GM21717 (cell line): Measurements from ENCODE around the gene CFAP210.
"Not testable (repeated sequence)": the region's sequence is repeated elsewhere in the genome, so short reads cannot be mapped to it uniquely, and the experiment has no call there.

Source experiments
- ATAC-seq: cut with Tn5 transposase; IDR thresholded peaks from one replicate; pipeline ENCODE4 v1.9.1; 2021; ENCODE audit warnings: mild to moderate bottlenecking, moderate library complexity; ENCODE audit not compliant: unreplicated experiment

CFAP210 gene

DNA sequence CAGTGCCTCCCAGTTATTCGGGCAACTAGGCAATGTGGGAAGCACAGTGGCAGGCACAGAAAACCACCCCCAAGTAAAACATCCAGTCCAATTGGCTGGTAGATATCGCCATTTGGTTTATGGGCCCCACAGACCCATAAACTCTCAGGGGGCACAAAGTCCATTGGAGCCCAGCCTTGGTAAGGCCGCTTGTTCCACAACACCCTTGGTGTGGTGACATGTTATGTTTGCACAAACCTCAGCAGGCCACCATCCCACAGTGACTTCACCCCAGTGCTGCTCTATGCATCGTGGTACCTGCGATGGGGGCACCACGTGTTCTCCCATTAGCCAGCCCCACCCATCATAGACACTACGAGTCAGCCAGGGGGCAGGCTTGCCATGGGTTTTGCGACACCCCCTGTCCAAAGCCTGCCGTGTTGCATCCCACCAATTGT lies 18.6 kb upstream of the CFAP210 start:
- no peak for ATAC-seq

DNA sequence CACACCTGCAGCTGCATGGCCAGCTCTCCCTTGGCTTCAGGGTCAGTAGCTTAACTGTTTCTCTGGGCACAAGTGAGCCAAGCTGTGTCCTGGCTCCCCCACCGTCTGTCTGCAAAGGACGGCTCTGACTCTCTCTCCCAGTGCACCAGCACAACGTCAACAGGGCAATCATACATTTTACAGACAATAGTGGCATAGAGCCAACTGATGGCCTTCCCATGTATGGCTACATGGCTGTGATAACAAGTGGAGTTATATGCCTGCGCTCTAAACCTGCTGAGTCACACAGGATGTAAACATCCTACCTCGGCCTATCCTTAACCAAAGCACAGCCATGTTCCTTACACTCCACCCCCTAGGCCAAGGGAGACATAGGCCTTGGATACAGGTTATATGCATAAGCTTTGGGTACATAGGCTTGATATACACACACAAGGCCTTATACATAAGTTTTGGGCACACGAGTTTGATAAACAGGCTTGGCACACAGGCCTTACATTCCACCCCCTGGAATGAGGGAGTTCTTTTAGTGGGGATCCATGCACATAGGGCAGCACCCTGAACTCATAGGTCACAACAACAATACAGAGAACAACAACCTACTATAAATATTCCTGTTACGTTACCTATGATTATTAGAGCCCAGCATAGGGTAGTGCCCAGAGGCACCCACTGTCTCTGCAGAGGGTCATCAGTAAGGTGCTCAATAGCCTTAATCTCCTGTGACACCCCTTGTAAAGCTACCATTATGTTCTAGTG lies 17.7 kb upstream of the CFAP210 start:
- ATAC-seq = no peak

DNA sequence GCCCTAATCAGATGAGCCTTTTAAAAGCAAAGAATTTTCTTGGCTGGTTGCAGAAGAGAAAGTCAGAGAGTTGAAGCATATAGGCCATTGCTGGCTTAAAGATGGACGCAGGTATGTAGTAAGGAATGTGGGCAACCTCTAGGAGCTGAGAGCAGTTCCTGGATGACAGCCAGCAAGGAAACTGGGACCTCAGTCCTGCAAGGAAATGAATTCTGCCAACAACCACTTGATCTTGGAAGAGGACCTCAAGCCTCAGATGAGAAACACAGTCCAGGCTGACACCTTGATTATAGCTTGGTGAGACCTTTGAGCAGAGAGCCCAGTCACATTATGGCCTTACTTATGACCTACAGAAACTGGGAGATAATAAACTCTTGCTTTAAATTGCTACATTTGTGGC lies 15.8 kb upstream of the CFAP210 start:
- ATAC-seq = no peak

DNA sequence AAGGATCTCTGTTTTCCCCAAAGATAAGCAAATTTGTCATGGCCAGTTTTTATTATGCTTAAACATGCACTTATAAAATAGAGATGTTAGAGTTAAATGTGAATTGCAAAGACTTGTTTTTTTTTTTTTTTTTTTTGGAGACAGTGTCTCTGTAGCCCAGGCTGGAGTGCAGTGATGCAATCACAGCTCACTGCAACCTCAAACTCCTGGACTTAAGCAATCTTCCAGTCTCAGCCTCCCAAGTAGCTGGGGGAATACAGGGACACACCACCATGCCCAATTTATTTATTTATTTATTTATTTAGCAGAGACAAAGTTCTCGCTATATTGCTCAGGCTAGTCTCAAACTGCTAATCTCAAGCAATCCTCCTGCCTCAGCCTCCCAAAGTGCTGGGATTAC lies 15.1 kb upstream of the CFAP210 start:
- no peak for ATAC-seq

DNA sequence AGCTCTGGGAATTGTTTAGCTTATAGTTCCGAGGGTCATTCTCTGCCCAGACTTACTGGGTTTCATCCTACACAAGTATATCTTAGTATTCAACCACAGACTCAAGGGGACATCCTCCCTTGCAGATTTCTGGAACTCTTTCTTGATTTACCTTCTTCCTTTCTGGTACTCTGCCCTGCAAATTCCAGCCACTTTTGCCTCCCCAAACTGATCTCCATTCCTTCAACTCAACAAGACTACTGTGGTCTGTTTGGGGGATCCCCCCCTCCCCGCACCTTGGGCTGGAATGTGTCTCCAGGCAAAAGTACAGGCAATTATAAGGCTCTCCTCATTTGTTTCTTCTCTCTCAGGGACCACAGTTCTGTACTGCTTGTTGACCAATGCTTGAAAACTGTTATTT lies 13.4 kb upstream of the CFAP210 start:
- ATAC-seq = no peak

DNA sequence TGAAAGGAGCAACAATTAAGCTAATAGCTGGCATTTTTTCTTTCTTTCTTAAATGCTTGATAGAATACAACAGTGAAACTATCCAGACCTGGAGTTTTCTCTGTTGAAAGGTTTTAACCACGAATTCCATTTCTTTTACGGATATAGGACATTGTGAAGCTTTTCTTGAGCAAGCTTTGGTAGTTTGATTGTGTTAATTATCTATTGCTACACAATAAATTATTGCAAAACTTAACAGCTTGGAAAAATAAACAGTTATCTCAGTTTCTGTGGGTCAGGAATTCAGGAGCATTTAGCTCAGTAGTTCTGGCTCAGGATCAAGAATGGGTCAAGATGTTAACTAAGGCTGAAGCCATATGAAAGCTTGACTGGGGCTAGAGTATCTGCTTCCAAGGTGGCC lies 11.7 kb upstream of the CFAP210 start:
- no peak for ATAC-seq

DNA sequence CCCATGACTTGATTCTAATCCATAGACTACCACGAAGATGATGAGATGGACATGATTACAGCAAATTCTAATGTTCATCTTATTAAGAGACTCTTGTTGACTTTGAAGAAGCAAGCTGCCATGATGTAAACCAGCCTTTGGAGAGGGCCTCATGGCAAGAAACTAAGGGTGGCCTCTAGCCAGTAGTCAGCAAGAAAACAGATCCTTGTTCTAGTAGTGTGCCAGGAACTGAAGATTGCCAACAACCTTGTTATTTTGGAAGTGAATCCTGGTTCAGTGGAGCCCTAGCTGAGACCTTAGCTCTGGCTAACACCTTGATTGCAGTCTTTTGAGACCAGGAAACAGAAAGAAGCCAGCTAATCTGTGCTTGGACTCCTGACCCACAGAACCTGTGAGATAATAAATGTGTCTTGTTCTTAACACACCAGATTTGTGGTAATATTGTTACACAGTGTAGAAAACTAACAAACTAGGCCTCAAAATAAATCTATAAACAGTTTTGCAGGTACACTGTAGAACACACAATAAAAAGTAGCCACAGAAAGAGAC lies 10.0 kb upstream of the CFAP210 start:
- ATAC-seq = no peak

DNA sequence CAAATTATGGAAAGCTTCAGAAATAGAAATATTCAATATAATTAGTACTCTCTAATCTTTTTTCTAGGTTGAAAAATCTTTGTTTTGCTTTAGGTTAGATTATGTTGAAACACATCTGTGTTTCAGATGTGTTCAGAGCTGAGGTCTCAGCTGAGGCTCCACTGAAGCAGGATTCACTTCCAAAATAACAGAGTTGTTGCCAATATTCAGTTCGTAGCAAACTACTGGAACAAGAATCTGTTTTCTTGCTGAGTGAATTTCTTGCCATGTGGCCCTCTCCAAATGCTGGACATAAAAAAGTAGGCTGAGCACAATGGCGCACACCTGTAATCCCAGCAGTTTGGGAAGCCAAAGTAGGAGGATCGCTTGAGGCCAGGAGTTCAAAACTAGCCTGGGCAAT lies 8.8 kb upstream of the CFAP210 start:
- no peak for ATAC-seq

DNA sequence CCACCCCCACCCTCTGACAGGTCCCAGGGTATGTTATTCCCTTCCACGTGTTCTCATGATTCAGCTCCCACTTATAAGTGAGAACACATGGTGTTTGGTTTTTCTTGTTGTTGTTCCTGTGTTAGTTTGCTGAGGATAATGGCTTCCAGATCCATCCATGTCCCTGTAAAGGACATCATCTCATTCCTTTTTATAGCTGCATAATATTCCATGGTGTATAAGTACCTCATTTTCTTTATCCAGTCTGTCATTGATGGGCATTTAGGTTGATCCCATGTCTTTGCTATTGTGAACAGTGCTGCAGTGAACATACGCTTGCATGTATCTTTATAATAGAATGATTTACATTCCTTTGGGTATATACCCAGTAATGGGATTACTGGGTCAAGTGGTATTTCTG lies 5.0 kb upstream of the CFAP210 start:
- not testable (repeated sequence) for ATAC-seq

DNA sequence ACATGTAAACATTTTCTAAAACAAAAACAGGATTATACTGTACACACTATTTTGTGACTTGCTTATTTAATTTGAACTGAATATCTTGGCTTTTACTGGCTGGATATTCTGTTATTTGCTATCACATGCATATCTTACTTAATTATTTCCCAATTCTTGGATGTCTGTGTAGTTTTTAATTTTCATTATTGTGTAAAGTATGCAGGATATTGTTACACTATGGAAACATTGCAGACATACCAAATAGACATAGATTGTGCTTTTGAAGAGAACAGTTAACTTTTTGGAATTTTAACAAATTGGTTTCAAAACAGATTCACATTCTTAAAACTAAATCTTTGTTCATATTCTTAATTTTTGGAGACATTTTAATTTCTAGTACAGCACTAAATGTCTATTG lies 2.2 kb upstream of the CFAP210 start:
- no peak for ATAC-seq

DNA sequence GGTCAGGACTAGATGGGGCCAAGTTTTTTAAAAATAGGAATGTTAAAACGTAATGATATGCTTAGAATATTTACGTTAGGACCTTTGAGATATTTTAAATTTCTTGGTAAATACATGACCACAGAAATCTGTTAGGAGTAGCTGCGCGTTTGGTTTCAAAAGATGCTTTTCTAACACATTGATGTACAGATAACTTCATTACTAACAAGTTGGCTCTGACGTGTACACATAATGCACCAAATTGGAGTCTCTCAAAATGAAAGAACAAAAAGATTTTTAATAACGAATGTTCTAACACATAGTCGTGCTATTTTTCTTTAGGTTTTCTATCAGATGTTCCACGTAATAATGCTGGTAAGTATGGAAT lies 672 bp upstream of the CFAP210 start:
- ATAC-seq = no peak

DNA sequence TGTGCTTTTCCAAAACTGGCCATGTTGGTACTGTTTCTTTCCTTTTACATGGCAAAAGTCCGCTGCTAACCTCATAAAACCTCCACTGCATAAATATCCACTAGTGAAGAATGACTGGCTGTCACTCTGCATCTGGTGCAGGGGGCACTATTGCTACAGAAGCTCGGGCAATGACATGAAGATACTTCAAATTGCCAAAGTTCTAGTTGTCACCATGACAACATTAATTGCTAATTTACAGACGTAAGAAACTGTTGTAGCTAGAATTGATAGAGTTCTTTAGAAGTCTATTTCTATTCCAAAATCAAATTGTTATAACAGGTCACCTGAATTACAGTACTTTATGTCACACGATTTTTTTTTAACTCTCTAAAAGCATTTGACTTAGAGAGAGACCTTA lies 845 bp downstream of the CFAP210 start:
- no peak for ATAC-seq

DNA sequence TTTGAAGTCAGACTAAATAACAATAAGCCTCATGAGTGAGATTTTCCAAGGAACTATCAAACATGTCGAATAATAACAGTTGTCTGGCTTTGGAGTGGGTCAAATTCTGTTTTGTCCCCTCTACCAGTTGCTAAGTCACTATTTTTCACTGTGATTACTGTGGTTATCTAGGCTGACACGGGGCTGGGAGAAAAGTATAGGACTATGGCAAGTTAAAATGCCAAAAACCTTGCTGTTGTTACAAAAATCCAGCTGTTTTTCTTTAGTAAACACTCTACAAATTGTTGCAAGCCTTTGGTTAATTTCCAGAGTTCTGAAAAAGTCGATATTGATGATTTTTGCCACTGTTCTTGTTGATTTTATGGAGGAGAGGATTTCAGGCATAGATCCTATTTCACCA lies 1.5 kb downstream of the CFAP210 start:
- ATAC-seq = no peak

DNA sequence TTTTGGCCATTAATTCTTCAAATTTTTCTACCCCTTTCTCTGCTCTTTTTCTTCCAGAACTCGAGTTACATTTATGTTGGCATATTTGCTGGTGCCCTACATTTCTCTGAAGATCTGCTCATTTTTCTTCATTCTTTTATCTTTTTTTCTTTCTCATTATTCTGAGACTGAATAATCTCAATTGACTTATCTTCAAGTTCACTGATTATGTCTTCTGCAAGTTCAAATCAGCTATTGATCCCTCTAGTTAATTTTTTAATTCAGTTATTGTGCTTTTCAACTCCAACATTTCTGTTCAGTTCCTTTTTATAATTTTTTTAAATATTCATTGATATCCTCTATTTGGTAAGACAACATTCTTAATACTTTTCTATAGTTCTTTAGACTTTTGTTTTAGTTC lies 3.2 kb downstream of the CFAP210 start:
- no peak for ATAC-seq

DNA sequence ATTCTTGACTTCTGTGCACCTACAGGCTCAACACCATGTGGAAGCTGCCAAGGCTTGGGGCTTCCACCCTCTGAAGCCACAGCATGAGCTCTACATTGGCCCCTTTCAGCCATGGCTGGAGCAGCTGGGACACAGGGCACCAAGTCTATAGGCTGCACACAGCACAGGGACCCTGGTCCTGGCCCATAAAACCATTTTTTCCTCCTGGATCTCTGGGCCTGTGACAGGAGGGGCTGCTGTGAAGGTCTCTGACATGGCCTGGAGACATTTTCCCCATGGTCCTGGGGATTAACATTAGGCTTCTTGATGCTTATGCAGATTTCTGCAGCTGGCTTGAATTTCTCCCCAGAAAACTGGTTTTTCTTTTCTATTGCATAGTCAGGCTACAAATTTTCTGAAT lies 6.3 kb downstream of the CFAP210 start:
- not testable (repeated sequence) for ATAC-seq

DNA sequence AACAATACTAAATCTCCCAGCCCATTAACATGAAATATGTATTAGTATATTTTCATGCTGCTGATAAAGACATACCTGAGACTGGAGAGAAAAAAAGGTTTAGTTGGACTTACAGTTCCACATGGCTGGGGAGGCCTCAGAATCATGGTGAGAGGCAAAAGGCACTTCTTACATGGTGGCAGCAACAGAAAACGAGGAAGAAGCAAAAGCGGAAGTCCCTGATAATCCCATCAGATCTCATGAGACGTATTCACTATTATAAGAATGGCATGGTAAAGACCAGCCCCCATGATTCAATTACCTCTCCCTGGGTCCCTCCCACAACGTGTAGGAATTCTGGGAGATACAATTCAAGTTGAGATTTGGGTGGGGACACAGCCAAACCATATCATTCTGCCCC lies 7.4 kb downstream of the CFAP210 start:
- not testable (repeated sequence) for ATAC-seq

DNA sequence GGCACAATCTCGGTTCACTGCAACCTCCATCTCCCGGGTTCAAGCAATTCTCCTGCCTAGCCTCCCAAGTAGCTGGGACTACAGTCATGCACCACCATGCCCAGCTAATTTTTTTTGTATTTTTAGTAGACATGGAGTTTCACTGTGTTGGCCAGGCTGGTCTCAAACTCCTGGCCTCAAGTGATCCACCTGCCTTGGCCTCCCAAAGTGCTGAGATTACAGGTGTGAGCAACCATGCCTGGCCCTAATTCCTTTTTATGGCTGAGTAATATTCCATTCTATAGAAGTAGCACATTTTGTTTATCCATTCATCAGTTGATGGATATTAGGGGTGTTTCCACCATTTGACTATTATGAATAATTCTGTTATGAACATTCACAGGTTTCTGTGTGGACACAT lies 9.5 kb downstream of the CFAP210 start:
- ATAC-seq = not testable (repeated sequence)

DNA sequence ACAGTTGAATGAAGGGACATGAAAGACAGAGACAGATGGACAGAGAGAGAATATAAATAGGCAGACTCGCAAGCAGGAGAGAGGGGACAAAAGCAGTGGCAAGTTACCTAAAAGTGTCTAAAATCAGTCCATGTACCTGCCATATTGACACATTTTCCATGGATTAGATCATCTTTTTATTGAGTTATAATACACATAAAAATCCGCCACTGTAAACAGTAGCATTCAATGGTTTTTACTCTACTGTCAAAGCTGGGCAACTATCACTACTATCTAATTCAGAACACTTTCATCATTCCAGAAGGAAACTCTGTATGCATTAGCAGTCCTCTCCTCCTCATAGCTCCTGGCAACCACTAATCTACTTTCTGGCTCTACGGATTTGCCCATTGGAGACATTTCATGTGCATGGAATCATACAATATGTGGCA lies 10.1 kb downstream of the CFAP210 start:
- no peak for ATAC-seq

DNA sequence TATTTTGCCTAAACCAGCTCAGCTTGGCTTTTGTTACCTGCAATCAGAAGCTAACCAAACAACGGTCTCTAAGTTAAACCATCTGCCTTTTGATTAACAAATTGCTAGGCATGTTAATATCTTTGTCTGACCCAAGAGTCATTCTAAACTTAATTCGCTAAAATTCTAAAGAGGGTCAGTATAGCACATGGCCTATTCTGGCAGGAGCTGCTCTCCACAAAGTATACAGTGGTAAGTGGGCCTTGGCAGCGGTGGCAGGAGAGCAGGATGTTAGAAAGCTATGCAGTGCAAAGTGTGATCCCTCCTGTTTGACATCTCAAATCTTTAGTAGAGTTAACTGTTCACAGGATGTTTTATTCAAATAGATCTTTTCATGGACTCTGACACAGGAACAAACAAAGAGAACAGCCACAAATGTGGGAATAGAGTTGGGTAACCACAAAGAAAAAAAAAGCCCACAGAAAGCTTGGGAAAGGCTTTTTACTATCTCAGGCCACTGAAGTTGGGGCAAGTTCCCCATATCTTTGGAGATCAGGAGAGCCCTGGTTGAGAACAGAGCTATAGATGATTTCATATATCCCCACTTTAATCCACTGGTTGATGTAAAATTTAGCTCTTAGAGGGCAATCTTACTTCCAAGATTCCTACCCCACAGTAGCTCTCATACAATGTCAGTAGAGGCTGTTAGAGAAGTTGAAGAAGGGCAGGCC lies 10.6 kb downstream of the CFAP210 start:
- ATAC-seq = no peak

DNA sequence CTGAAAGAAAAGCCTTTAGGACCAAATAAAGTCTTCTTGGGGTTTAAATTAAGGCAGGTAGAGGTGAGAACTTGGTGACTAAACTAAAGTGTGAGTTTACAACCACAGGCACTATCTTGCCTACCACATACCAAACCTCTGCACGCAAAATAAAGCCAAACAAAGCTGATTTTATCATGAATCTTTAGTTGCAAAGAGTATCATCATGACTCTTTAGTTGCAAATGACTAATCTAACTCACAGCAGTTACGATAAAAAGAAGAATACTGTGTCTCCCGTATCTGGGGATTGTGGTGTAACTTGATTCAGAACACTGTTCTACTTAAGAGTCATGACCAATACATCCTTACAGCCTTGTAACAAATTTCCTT lies 11.2 kb downstream of the CFAP210 start:
- ATAC-seq = no peak

DNA sequence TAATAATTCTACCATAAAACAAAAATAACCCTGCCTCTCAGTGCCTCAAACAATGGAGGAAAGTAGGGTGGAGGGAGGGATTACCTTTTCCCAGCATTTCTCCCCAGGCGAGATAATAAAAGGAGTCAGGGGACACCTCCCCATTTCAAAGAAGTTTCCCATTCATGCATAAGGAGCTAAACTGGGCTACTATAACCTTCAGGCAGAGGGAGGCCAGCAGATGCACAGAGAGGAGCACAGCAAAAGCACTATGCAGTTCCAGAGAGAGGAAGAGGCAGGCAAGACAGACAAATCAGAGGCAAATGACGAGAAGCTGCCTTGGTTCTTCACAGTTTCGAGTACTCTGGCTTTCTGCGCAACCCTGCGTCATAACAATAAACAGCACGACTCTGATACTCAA lies 17.4 kb downstream of the CFAP210 start:
- ATAC-seq = no peak

DNA sequence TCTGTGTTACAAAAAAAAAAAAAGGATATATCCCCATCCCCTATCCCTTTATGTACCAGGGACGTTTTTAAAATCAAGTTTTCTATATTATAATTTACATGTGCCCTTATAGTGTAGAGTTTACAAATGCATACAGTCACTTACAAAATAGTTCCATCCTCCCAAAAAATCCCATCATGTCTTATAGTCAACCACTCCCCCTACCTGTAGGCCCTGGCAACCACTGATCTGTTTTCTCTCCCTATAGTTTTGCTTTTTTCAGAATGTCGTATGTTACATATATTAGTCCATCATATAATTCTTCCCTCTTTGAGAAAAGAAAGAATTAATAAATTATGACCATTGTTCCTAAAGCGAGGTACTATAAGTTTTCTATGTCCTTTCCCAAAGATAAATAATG lies 17.8 kb downstream of the CFAP210 start:
- no peak for ATAC-seq
